Caco-2 (cell line): ENCODE data around the gene EGFL7. TPM values are rescaled to one million over a fixed set of nuclear protein-coding genes. Genes with fewer than 3 reads are reported as not detected.
"Not testable (repeated sequence)": the region's sequence is repeated elsewhere in the genome, so short reads cannot be mapped to it uniquely, and the experiment has no call there.

Source experiments
- BruUV-seq: library from RNA; stranded (reverse); fragments of 400-500 nt; replicated peaks from 2 replicates; lab custom pipeline; 2021; lab: Mats Ljungman, UMichigan
- CTCF ChIA-PET: fragments of 300-600 bp; sonication (Branson Sonifier 250); formaldehyde crosslinking; loops from one replicate; lab custom pipeline; 2022; ENCODE audit warnings: antibody characterized with exemption; lab: Charles Lee
- POLR2A ChIA-PET: fragments of 300-600 bp; sonication (Branson Sonifier 250); formaldehyde crosslinking; loops from one replicate; lab custom pipeline; 2022; ENCODE audit warnings: antibody characterized with exemption; lab: Charles Lee
- DNase-seq, 2 experiments: peaks; one replicate each; pipeline versions ENCODE4 v3.0.0 to v3.0.0-alpha.2; 2020 to 2022
- H3K27me3 ChIP-seq: replicated peaks from 2 replicates; pipeline ENCODE4 v1.6.0; 2011; ENCODE audit warnings: low read length; ENCODE audit not compliant: control insufficient read depth, insufficient read depth
- H3K36me3 ChIP-seq: 2 replicates; pipeline ENCODE4 v1.5.1; 2011; ENCODE audit warnings: low read length; ENCODE audit not compliant: control insufficient read depth, insufficient read depth
- H3K4me1 ChIP-seq: fragments of 250-450 bp; sonication (Bioruptor Pico); 2 replicates; pipeline ENCODE4 v1.5.1; 2020; ENCODE audit warnings: mild to moderate bottlenecking
- H3K4me3 ChIP-seq: 2 replicates; pipeline ENCODE4 v1.5.1; 2011; ENCODE audit warnings: low read depth, mild to moderate bottlenecking, control low read depth, low read length
- H3K9me3 ChIP-seq: fragments of 250-450 bp; sonication (Bioruptor Pico); 2 replicates; pipeline ENCODE4 v1.5.1; 2020; ENCODE audit warnings: mild to moderate bottlenecking, moderate library complexity
- H3K27ac Mint-ChIP-seq: one replicate; pipeline ENCODE4 v1.8.0; 2022; ENCODE audit warnings: mixed read lengths; ENCODE audit not compliant: unreplicated experiment
- H3K27me3 Mint-ChIP-seq: one replicate; pipeline ENCODE4 v1.8.0; 2022; ENCODE audit warnings: mixed read lengths; ENCODE audit not compliant: insufficient read depth, unreplicated experiment
- H3K36me3 Mint-ChIP-seq: one replicate; pipeline ENCODE4 v1.8.0; 2022; ENCODE audit warnings: mild to moderate bottlenecking, mixed read lengths; ENCODE audit not compliant: insufficient read depth, unreplicated experiment
- H3K4me1 Mint-ChIP-seq: one replicate; pipeline ENCODE4 v1.8.0; 2022; ENCODE audit warnings: low read depth, mixed read lengths; ENCODE audit not compliant: unreplicated experiment
- H3K4me3 Mint-ChIP-seq: one replicate; pipeline ENCODE4 v1.8.0; 2022; ENCODE audit warnings: mild to moderate bottlenecking, moderate library complexity, mixed read lengths; ENCODE audit not compliant: unreplicated experiment
- H3K9me3 Mint-ChIP-seq: one replicate; pipeline ENCODE4 v1.8.0; 2022; ENCODE audit warnings: mixed read lengths; ENCODE audit not compliant: unreplicated experiment
- CTCF ChIP-seq, 2 experiments: fragments of 200-600 bp in 1 of 2; IDR thresholded peaks; 1 replicate in 1 of 2; 2 replicates in 1 of 2; pipeline versions ENCODE4 v1.5.1 to v1.8.0; 2011 to 2022; ENCODE audit warnings: antibody characterized with exemption in 1 of 2, control low read depth in 1 of 2, inconsistent platforms in 1 of 2, low read depth in 1 of 2, low read length in 1 of 2, mild to moderate bottlenecking in 1 of 2, moderate library complexity in 1 of 2; ENCODE audit not compliant: insufficient read depth in 1 of 2, severe bottlenecking in 1 of 2, unreplicated experiment in 1 of 2
- intact Hi-C: fragments of 100-400 bp; cut with micrococcal nuclease; formaldehyde crosslinking; loops from one replicate; pipeline ENCODE4 v1.10.0; 2022; ENCODE audit not compliant: unreplicated experiment
- total RNA-seq: library from RNA; stranded (reverse); gene quantifications from 2 replicates; pipeline ENCODE4 v1.2.3, GENCODE V29; 2022

EGFL7 gene
- total RNA-seq, 1 experiment from 2014 or later, result 30.2 TPM

GRCh38 chr9:136701668-136702053 lies 38.9 kb downstream of the EGFL7 start:
- Histone ChIP-seq H3K4me3 (no peak overlapping the region), H3K4me1 (peaks cover 28% of the 10 kb centered on the region), H3K9me3 (no peaks in the 10 kb centered on the region), H3K27me3 (no peaks in the 10 kb centered on the region), H3K36me3 (no peaks in the 10 kb centered on the region)
- peaks cover 19% of the 10 kb centered on the region for H3K4me1 Mint-ChIP-seq
- intact Hi-C loops, result no loop called here
- H3K36me3 Mint-ChIP-seq, result peaks cover 8% of the 10 kb centered on the region
- ChIA-PET CTCF (no interaction called here), POLR2A (no interaction called here)
- BruUV-seq, result no TSS peak
- no peak for DNase-seq
- H3K27me3 Mint-ChIP-seq, result no peaks in the 10 kb centered on the region
- no peak overlapping the region for H3K4me3 Mint-ChIP-seq
- TF ChIP-seq CTCF (IDR thresholded peaks at IDR 0.05; ENCODE audit: insufficient read depth in 1 of 2, low read depth in 1 of 2, low read length in 1 of 2, severe bottlenecking in 1 of 2, unreplicated experiment in 1 of 2), result no peak
- H3K27ac Mint-ChIP-seq, result no peak overlapping the region
- H3K9me3 Mint-ChIP-seq, result no peaks in the 10 kb centered on the region

GRCh38 chr9:136703276-136703860 lies 40.7 kb downstream of the EGFL7 start:
- peaks cover 12% of the 10 kb centered on the region for H3K4me1 Mint-ChIP-seq
- no peaks in the 10 kb centered on the region for H3K27me3 Mint-ChIP-seq
- no peak overlapping the region for H3K4me3 Mint-ChIP-seq

GRCh38 chr9:136704741-136705140 lies 42.0 kb downstream of the EGFL7 start:
- H3K36me3 Mint-ChIP-seq, BruUV-seq, H3K9me3 ChIP-seq, H3K4me1 Mint-ChIP-seq, H3K4me1 ChIP-seq, POLR2A ChIA-PET, H3K27me3 Mint-ChIP-seq, H3K4me3 ChIP-seq, intact Hi-C loops, H3K36me3 ChIP-seq, H3K4me3 Mint-ChIP-seq, H3K27ac Mint-ChIP-seq, DNase-seq, H3K9me3 Mint-ChIP-seq, H3K27me3 ChIP-seq: not testable (repeated sequence)
- CTCF ChIA-PET, result interaction anchor here (0.7 kb wide), 1 partner anchor 191 kb away, joined by 5 read pairs; no protein-coding TSS in a partner anchor

More at GRCh38 chr9:136703276-136703860, 40.7 kb downstream of the EGFL7 start:
- H3K4me3 ChIP-seq, result no peak overlapping the region
- H3K9me3 ChIP-seq, result no peaks in the 10 kb centered on the region
- H3K36me3 ChIP-seq, result no peaks in the 10 kb centered on the region
- Mint-ChIP-seq H3K27ac (no peak overlapping the region), H3K9me3 (no peaks in the 10 kb centered on the region), H3K36me3 (no peaks in the 10 kb centered on the region)
- H3K4me1 ChIP-seq, result peaks cover 15% of the 10 kb centered on the region
- CTCF ChIA-PET, result no interaction called here
- intact Hi-C loops, result no loop called here
- BruUV-seq, result no TSS peak
- H3K27me3 ChIP-seq, result no peaks in the 10 kb centered on the region
- TF ChIP-seq CTCF (IDR thresholded peaks at IDR 0.05; ENCODE audit: insufficient read depth in 1 of 2, low read depth in 1 of 2, low read length in 1 of 2, severe bottlenecking in 1 of 2, unreplicated experiment in 1 of 2), result no peak
- POLR2A ChIA-PET, result no interaction called here
- no peak for DNase-seq
